H1 (cell line): ENCODE data around the gene SSBP3. TPM values are rescaled to one million over a fixed set of nuclear protein-coding genes. Genes with fewer than 3 reads are reported as not detected.

Source experiments
- CTCF ChIA-PET: fragments of 300-600 bp; sonication (Branson Sonifier 250); formaldehyde crosslinking; loops from one replicate; lab custom pipeline; 2021; ENCODE audit not compliant: partially characterized antibody; lab: Charles Lee
- POLR2A ChIA-PET: fragments of 300-600 bp; sonication (Branson Sonifier 250); formaldehyde crosslinking; loops from one replicate; lab custom pipeline; 2021; ENCODE audit warnings: inconsistent platforms; ENCODE audit not compliant: partially characterized antibody; lab: Charles Lee
- DNase-seq, 2 experiments: peaks; one replicate each; pipeline versions ENCODE4 v3.0.0 to v3.0.0-alpha.2; 2010 to 2022; ENCODE audit warnings: low spot score in 2 of 2, low read depth in 1 of 2, mixed read lengths in 1 of 2
- FAIRE-seq: peaks from 2 replicates; lab custom pipeline; 2011; peaks lifted over from hg19 to GRCh38; lab: Jason Lieb, UNC
- H2AFZ ChIP-seq: 2 replicates; pipeline ENCODE4 v1.8.1; 2012; ENCODE audit warnings: low read length, inconsistent platforms
- H2AK5ac ChIP-seq: 2 replicates; pipeline ENCODE4 v1.6.1; 2013; ENCODE audit warnings: low read depth, low read length
- H2BK120ac ChIP-seq: replicated peaks from 2 replicates; pipeline ENCODE3; 2013; ENCODE audit warnings: low read depth, low read length, inconsistent platforms
- H2BK12ac ChIP-seq: 2 replicates; pipeline ENCODE4 v1.6.1; 2013; ENCODE audit warnings: low read depth, low read length
- H2BK15ac ChIP-seq: 2 replicates; pipeline ENCODE4 v1.6.1; 2013; ENCODE audit warnings: low read length
- H2BK20ac ChIP-seq: 2 replicates; pipeline ENCODE4 v1.6.1; 2013; ENCODE audit warnings: low read length
- H2BK5ac ChIP-seq: 2 replicates; pipeline ENCODE4 v1.6.1; 2013; ENCODE audit warnings: low read depth, low read length
- H3K14ac ChIP-seq: 2 replicates; pipeline ENCODE4 v1.6.1; 2013; ENCODE audit warnings: inconsistent platforms; ENCODE audit not compliant: insufficient read length
- H3K18ac ChIP-seq: 2 replicates; pipeline ENCODE4 v1.6.1; 2013; ENCODE audit warnings: low read length; ENCODE audit errors: extremely low read depth
- H3K23ac ChIP-seq: 2 replicates; pipeline ENCODE4 v1.6.1; 2013; ENCODE audit warnings: inconsistent platforms; ENCODE audit not compliant: insufficient read length
- H3K23me2 ChIP-seq: 2 replicates; pipeline ENCODE4 v1.6.1; 2013; ENCODE audit warnings: low read depth, low read length
- H3K27ac ChIP-seq: 2 replicates; pipeline ENCODE4 v1.6.1; 2011; ENCODE audit warnings: low read depth, low read length, inconsistent platforms
- H3K27me3 ChIP-seq, 4 experiments: replicated peaks in 1 of 4; 1 replicate in 1 of 4; 2 replicates in 3 of 4; pipeline versions ENCODE4 v1.6.1 to v1.8.1; 2011 to 2013; ENCODE audit warnings: low read length in 3 of 4, mild to moderate bottlenecking in 3 of 4, inconsistent platforms in 2 of 4, mixed read lengths in 2 of 4, moderate library complexity in 1 of 4; ENCODE audit not compliant: control insufficient read depth in 3 of 4, insufficient read depth in 3 of 4; ENCODE audit errors: extremely low read depth in 1 of 4
- H3K36me3 ChIP-seq, 4 experiments: 2 replicates each; pipeline versions ENCODE4 v1.6.1 to v1.8.1; 2011 to 2013; ENCODE audit warnings: mild to moderate bottlenecking in 4 of 4, low read length in 3 of 4, moderate library complexity in 2 of 4, control low read depth in 1 of 4, inconsistent platforms in 1 of 4; ENCODE audit not compliant: insufficient read depth in 4 of 4, control insufficient read depth in 2 of 4
- H3K4ac ChIP-seq: replicated peaks from 2 replicates; pipeline ENCODE3; 2013; ENCODE audit warnings: low read length, low read depth, mixed read lengths, inconsistent platforms; ENCODE audit not compliant: insufficient read length
- H3K4me1 ChIP-seq, 4 experiments: replicated peaks in 1 of 4; 1 replicate in 1 of 4; 2 replicates in 3 of 4; pipeline versions ENCODE4 v1.6.1 to v1.8.1; 2011 to 2013; ENCODE audit warnings: low read length in 3 of 4, inconsistent platforms in 2 of 4, mixed read lengths in 1 of 4; ENCODE audit not compliant: insufficient read depth in 4 of 4, control insufficient read depth in 3 of 4
- H3K4me2 ChIP-seq, 2 experiments: 2 replicates each; pipeline versions ENCODE4 v1.6.1 to v1.8.1; 2011 to 2013; ENCODE audit warnings: low read depth in 2 of 2, low read length in 2 of 2, control low read depth in 1 of 2, inconsistent platforms in 1 of 2, mild to moderate bottlenecking in 1 of 2; ENCODE audit not compliant: insufficient read depth in 1 of 2
- H3K4me3 ChIP-seq, 4 experiments: fragments of 200-600, 300-600 bp in 1 of 4; sonication (generic), shearing (Covaris generic), sonication (Bioruptor Twin) in 1 of 4; 2 replicates each; pipeline versions ENCODE4 v1.5.1 to v1.8.1; 2011 to 2016; ENCODE audit warnings: low read length in 4 of 4, low read depth in 3 of 4, control low read depth in 2 of 4, inconsistent platforms in 2 of 4, mild to moderate bottlenecking in 2 of 4, mixed read lengths in 1 of 4, moderate library complexity in 1 of 4; ENCODE audit not compliant: insufficient read depth in 2 of 4; ENCODE audit errors: extremely low read depth in 1 of 4
- H3K56ac ChIP-seq: replicated peaks from 2 replicates; pipeline ENCODE3; 2013; ENCODE audit warnings: low read depth, mild to moderate bottlenecking, mixed read lengths, low read length, inconsistent platforms; ENCODE audit not compliant: insufficient read length
- H3K79me1 ChIP-seq: 2 replicates; pipeline ENCODE4 v1.6.1; 2013; ENCODE audit warnings: low read depth, low read length, control low read depth
- H3K79me2 ChIP-seq, 2 experiments: 2 replicates each; pipeline versions ENCODE4 v1.6.1 to v1.8.1; 2012 to 2013; ENCODE audit warnings: low read length in 2 of 2, mild to moderate bottlenecking in 2 of 2, inconsistent platforms in 1 of 2; ENCODE audit not compliant: insufficient read depth in 2 of 2, control insufficient read depth in 1 of 2
- H3K9ac ChIP-seq, 4 experiments: replicated peaks in 1 of 4; 1 replicate in 1 of 4; 2 replicates in 3 of 4; pipeline versions ENCODE4 v1.6.1 to v1.8.1; 2011 to 2013; ENCODE audit warnings: low read depth in 3 of 4, low read length in 3 of 4, control low read depth in 2 of 4, mild to moderate bottlenecking in 2 of 4, moderate library complexity in 2 of 4, inconsistent platforms in 1 of 4; ENCODE audit errors: extremely low read depth in 1 of 4
- H3K9me3 ChIP-seq, 2 experiments: 2 replicates each; pipeline versions ENCODE4 v1.6.1 to v1.8.1; 2012 to 2013; ENCODE audit warnings: mild to moderate bottlenecking in 2 of 2, moderate library complexity in 2 of 2, control low read depth in 1 of 2, inconsistent platforms in 1 of 2, low read depth in 1 of 2, low read length in 1 of 2, mixed read lengths in 1 of 2; ENCODE audit not compliant: insufficient read depth in 2 of 2
- H4K20me1 ChIP-seq, 2 experiments: replicated peaks in 1 of 2; 2 replicates each; pipeline versions ENCODE3 to v1.8.1; 2011 to 2013; ENCODE audit warnings: inconsistent platforms in 2 of 2, low read length in 2 of 2, mild to moderate bottlenecking in 1 of 2; ENCODE audit not compliant: insufficient read depth in 2 of 2, control insufficient read depth in 1 of 2
- H4K5ac ChIP-seq: 2 replicates; pipeline ENCODE4 v1.6.1; 2013; ENCODE audit warnings: low read length, low read depth, mixed read lengths, inconsistent platforms; ENCODE audit not compliant: insufficient read length
- H4K8ac ChIP-seq: 2 replicates; pipeline ENCODE4 v1.8.0; 2013; ENCODE audit warnings: mild to moderate bottlenecking, moderate library complexity, low read length, inconsistent platforms; ENCODE audit not compliant: insufficient read depth; ENCODE audit errors: extremely low read depth
- H4K91ac ChIP-seq: replicated peaks from 2 replicates; pipeline ENCODE3; 2013; ENCODE audit warnings: low read length, mixed read lengths, inconsistent platforms; ENCODE audit not compliant: insufficient read length
- CBX5 ChIP-seq: fragments of 300-800, 300-1000 bp; sonication (generic); IDR thresholded peaks from 2 replicates; pipeline ENCODE4 v1.7.1; 2016; ENCODE audit warnings: antibody characterized with exemption, low read length, low read depth
- CREB1 ChIP-seq: IDR thresholded peaks from 2 replicates; pipeline ENCODE4 v1.6.1; 2012; ENCODE audit warnings: inconsistent platforms
- E2F6 ChIP-seq: IDR thresholded peaks from 2 replicates; pipeline ENCODE4 v1.6.1; 2012; ENCODE audit warnings: inconsistent platforms
- EGR1 ChIP-seq: IDR thresholded peaks from 2 replicates; pipeline ENCODE4 v1.6.1; 2011; ENCODE audit warnings: low read depth, low read length, borderline replicate concordance
- EZH2 ChIP-seq: fragments of 200-600 bp; sonication (generic); IDR thresholded peaks from 2 replicates; pipeline ENCODE4 v1.7.1; 2012; ENCODE audit warnings: low read depth, mild to moderate bottlenecking, moderate library complexity, low read length, inconsistent platforms; ENCODE audit not compliant: severe bottlenecking
- GTF2F1 ChIP-seq: IDR thresholded peaks from 2 replicates; pipeline ENCODE4 v1.6.1; 2012; ENCODE audit warnings: low read depth, low read length, improper control_type of control experiment, borderline replicate concordance
- KDM4A ChIP-seq: IDR thresholded peaks from one replicate; pipeline ENCODE4 v1.7.1; 2012; ENCODE audit warnings: low read depth, mild to moderate bottlenecking, moderate library complexity, low read length, inconsistent platforms; ENCODE audit not compliant: severe bottlenecking
- KDM5A ChIP-seq: fragments of 200-600 bp; IDR thresholded peaks from 2 replicates; pipeline ENCODE4 v1.7.1; 2012; ENCODE audit warnings: mild to moderate bottlenecking, low read length, inconsistent platforms, mixed read lengths
- NANOG ChIP-seq: IDR thresholded peaks from 2 replicates; pipeline ENCODE4 v1.6.1; 2011; ENCODE audit warnings: low read length, low read depth, mild to moderate bottlenecking, inconsistent platforms; ENCODE audit not compliant: insufficient read depth, poor library complexity, severe bottlenecking
- NRF1 ChIP-seq: IDR thresholded peaks from 2 replicates; pipeline ENCODE4 v1.6.1; 2011; ENCODE audit warnings: mild to moderate bottlenecking, low read depth, low read length, improper control_type of control experiment
- POLR2A ChIP-seq, 2 experiments: IDR thresholded peaks; 1 replicate in 1 of 2; 2 replicates in 1 of 2; pipeline ENCODE4 v1.6.1; 2011; ENCODE audit warnings: low read depth in 2 of 2, low read length in 2 of 2, mild to moderate bottlenecking in 2 of 2; ENCODE audit errors: control extremely low read depth in 1 of 2
- RNF2 ChIP-seq: fragments of 200-900, 300-1000 bp; sonication (generic); IDR thresholded peaks from 2 replicates; pipeline ENCODE4 v1.7.1; 2016; ENCODE audit warnings: borderline replicate concordance, low read depth, mild to moderate bottlenecking, antibody characterized with exemption, low read length; ENCODE audit not compliant: poor library complexity, severe bottlenecking; ENCODE audit errors: missing control alignments
- SP2 ChIP-seq: IDR thresholded peaks from 2 replicates; pipeline ENCODE4 v1.6.1; 2012; ENCODE audit warnings: mild to moderate bottlenecking, low read length, inconsistent platforms
- ZNF274 ChIP-seq: IDR thresholded peaks from 2 replicates; pipeline ENCODE4 v1.7.0; 2012; ENCODE audit warnings: low read length, borderline replicate concordance; ENCODE audit errors: extremely low read depth
- WGBS, 2 experiments: shearing (Covaris generic) in 1 of 2; methylation state at CpG; one replicate each; pipeline versions ENCODE4 v1.1.6 to v1.1.7; 2013 to 2015; ENCODE audit warnings: low lambda C conversion rate in 2 of 2, mixed read lengths in 2 of 2, inconsistent platforms in 1 of 2, low coverage in 1 of 2, missing lambda C conversion rate in 1 of 2; ENCODE audit not compliant: insufficient replicate concordance in 2 of 2, insufficient coverage in 1 of 2, insufficient read length in 1 of 2; ENCODE audit errors: extremely low coverage in 1 of 2, missing lambda C conversion rate in 1 of 2; 5-methylcytosine and 5-hydroxymethylcytosine counted together
- polyA plus RNA-seq, 7 experiments: library from polyadenylated mRNA; depleted of rRNA in 3 of 7; stranded (reverse) in 5 of 7; unstranded in 2 of 7; fragments of >200 nt in 5 of 7; fragments of 200-250 nt in 2 of 7; gene quantifications; 1 replicate in 5 of 7; 2 replicates in 1 of 7; 4 replicates in 1 of 7; pipeline versions ENCODE4 v1.2.1 to v1.2.3, GENCODE V29; 2011 to 2013; ENCODE audit warnings: missing spikeins in 2 of 7, mixed read lengths in 2 of 7
- total RNA-seq: library from RNA; stranded (reverse); fragmentation: NEBNext Ultra II Directional; extraction: Animal tissue kit (Norgen Biotek cat#: 25700); gene quantifications from 2 replicates; pipeline ENCODE4 v1.2.1, GENCODE V29; 2021

The SSBP3 gene
- total and polyA plus RNA-seq, 2 of the 8 experiments (the other 6 are each of a cell fraction or from before 2014, with no cell fraction given): 99.7 to 133 TPM

- no peak for FAIRE-seq
- ChIA-PET CTCF (interaction anchor here (0.6 kb wide), 1 partner anchor 392 kb away, joined by 3 read pairs; no protein-coding TSS in a partner anchor), POLR2A (interaction anchor here (1.0 kb wide), 1 partner anchor 15 kb away, joined by 4 read pairs; no protein-coding TSS in a partner anchor)
- no peak overlapping the region for H2AFZ ChIP-seq
- H4K8ac ChIP-seq: no peak overlapping the region
- no peak overlapping the region for H3K4me2 ChIP-seq
- DNase-seq: no peak
- no peak overlapping the region for H2BK12ac ChIP-seq
- no peak overlapping the region for H3K9ac ChIP-seq
- H2BK120ac ChIP-seq: no peak overlapping the region
- no peak overlapping the region for H3K4ac ChIP-seq
- 88% methylated on average over 1 of the region's 1 CpG; no CpG with 5 or more reads in 1 of the 2 experiments for WGBS, 2 experiments
- no peaks in the 10 kb centered on the region for H3K27me3 ChIP-seq
- no peak overlapping the region for H2BK5ac ChIP-seq
- no peak overlapping the region for H2AK5ac ChIP-seq
- H4K5ac ChIP-seq: no peak overlapping the region
- H3K79me1 ChIP-seq: peaks cover under 1% of the 10 kb centered on the region; the same call in 1 of the 2 replicates
- H2BK15ac ChIP-seq: no peak overlapping the region
- no peak overlapping the region for H3K23ac ChIP-seq
- H4K91ac ChIP-seq: no peak overlapping the region
- H3K9me3 ChIP-seq: no peaks in the 10 kb centered on the region
- no peak overlapping the region for H3K27ac ChIP-seq
- no peak overlapping the region for H3K4me3 ChIP-seq
- H3K4me1 ChIP-seq: no peaks in the 10 kb centered on the region
- peaks cover 4% of the 10 kb centered on the region in 2 experiments for H4K20me1 ChIP-seq
- peaks cover 0 to 9% of the 10 kb centered on the region in 2 experiments; a peak in 2 of 4 replicates for H3K79me2 ChIP-seq
- no peaks in the 10 kb centered on the region for H3K23me2 ChIP-seq
- no peak overlapping the region for H3K56ac ChIP-seq
- H2BK20ac ChIP-seq: no peak overlapping the region
- no peak overlapping the region for H3K18ac ChIP-seq
- H3K14ac ChIP-seq: no peak overlapping the region
- H3K36me3 ChIP-seq: peaks cover 22 to 65% (median 59%) of the 10 kb centered on the region in 4 experiments
- TF ChIP-seq ZNF274 (no peak), CBX5 (no peak), CREB1 (no peak), RNF2 (no peak), KDM5A (no peak), SP2 (no peak), EGR1 (no peak), POLR2A (IDR thresholded peaks at IDR 0.05; ENCODE audit: control extremely low read depth in 1 of 2, low read depth in 2 of 2, low read length in 2 of 2) (no peak), KDM4A (no peak), EZH2 (no peak), NRF1 (no peak), GTF2F1 (no peak), E2F6 (no peak), NANOG (no peak)
Measured at GRCh38 chr1:54207287-54207686, 198.9 kb downstream of the SSBP3 start.
